ENCODE data around the gene MED13L. TPM values are rescaled to one million over a fixed set of nuclear protein-coding genes. Genes with fewer than 3 reads are reported as not detected.

The MED13L gene
- total and polyA plus RNA-seq, 2 of the 4 experiments (the other 2 are of a cell fraction), result 17.9 to 49.1 TPM

DNA sequence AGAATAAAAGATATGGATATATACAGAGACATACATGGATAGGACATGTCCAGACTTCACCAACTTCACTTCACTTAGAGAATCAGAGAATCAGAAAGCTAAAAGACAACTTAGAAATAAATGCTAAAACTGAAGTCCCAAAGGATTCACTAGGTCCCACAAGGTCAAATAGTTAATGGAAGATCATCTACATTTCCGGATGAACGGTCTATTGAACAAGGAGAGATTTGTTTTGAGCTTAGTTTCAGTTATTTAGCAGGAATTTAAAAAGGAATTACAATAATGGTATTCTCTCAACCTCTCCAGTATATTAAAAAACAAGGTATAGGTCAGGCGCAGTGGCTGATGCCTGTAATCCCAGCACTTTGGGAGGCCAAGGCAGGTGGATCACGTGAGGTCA lies 187.0 kb downstream of the MED13L start:
- no peak for DNase-seq
- Histone ChIP-seq H2AK9ac (replicated peaks; ENCODE audit: low read depth, low read length, poor library complexity) (no peak overlapping the region), H2AK5ac (ENCODE audit: low read depth, low read length) (no peak overlapping the region), H3K56ac (ENCODE audit: extremely low read depth, insufficient read depth, low read length) (no peak overlapping the region), H2BK120ac (ENCODE audit: low read depth, low read length) (no peak overlapping the region), H2BK15ac (ENCODE audit: low read depth, low read length) (no peak overlapping the region), H4K91ac (ENCODE audit: insufficient read depth, low read depth, low read length) (no peak overlapping the region), H2BK20ac (ENCODE audit: low read depth, low read length) (no peak overlapping the region), H3K27ac (ENCODE audit: insufficient read depth, low read length) (no peak overlapping the region), H4K5ac (ENCODE audit: low read depth, low read length) (no peak overlapping the region), H3K4me3 (ENCODE audit: insufficient read depth, low read depth, low read length) (no peak overlapping the region), H4K8ac (ENCODE audit: low read depth in 2 of 2, low read length in 2 of 2) (no peak overlapping the region), H3K36me3 (ENCODE audit: control insufficient read depth, insufficient read depth, low read length) (no peaks in the 10 kb centered on the region), H3K4me1 (ENCODE audit: control insufficient read depth, insufficient read depth, low read length) (peaks cover 3% of the 10 kb centered on the region), H3K23ac (ENCODE audit: low read depth, low read length) (no peak overlapping the region), H2AFZ (replicated peaks; ENCODE audit: low read length, poor library complexity) (no peak overlapping the region), H2BK5ac (ENCODE audit: low read depth, low read length, poor library complexity, severe bottlenecking) (no peak overlapping the region), H3K79me1 (ENCODE audit: low read depth in 1 of 2, low read length in 2 of 2) (peaks cover 19 to 53% of the 10 kb centered on the region in 2 experiments), H3K27me3 (ENCODE audit: control insufficient read depth, insufficient read depth, low read length) (no peaks in the 10 kb centered on the region), H4K20me1 (ENCODE audit: insufficient read depth, low read length) (peaks cover 22% of the 10 kb centered on the region), H3K9me1 (ENCODE audit: insufficient read depth, low read length) (peaks cover 10% of the 10 kb centered on the region), H3K14ac (replicated peaks; ENCODE audit: low read depth, low read length) (no peak overlapping the region), H3K9ac (ENCODE audit: low read depth, low read length) (no peak overlapping the region), H3K9me3 (ENCODE audit: control insufficient read depth, insufficient read depth, low read length) (no peaks in the 10 kb centered on the region), H3K4me2 (ENCODE audit: low read depth, low read length) (no peak overlapping the region), H3K18ac (ENCODE audit: low read depth, low read length) (no peak overlapping the region), H3K4ac (ENCODE audit: low read depth, low read length) (no peak overlapping the region)
- in situ Hi-C loops (cut with MboI; ENCODE audit: low sequenced_read_pairs) (no loop called here), intact Hi-C loops (cut with micrococcal nuclease) (no loop called here), dilution Hi-C loops (cut with HindIII; ENCODE audit: low sequenced_read_pairs, unreplicated experiment) (no loop called here)
- no CpG with 5 or more reads among the region's 4 CpGs for WGBS, 2 experiments (ENCODE audit: extremely low coverage in 2 of 2, insufficient read length in 1 of 2)
- ATAC-seq (ENCODE audit: low read depth), result no peak
- no TSS peak for BruUV-seq (replicated peaks)
- POLR2A ChIA-PET (ENCODE audit: unreplicated experiment), result no interaction called here
- TF ChIP-seq MAFK (IDR thresholded peaks at IDR 0.05; ENCODE audit: low read depth, low read length) (no peak), SMC3 (IDR thresholded peaks at IDR 0.05; ENCODE audit: low read depth, low read length) (no peak), CHD1 (IDR thresholded peaks at IDR 0.05; ENCODE audit: low read depth, low read length) (no peak), RFX5 (IDR thresholded peaks at IDR 0.05; ENCODE audit: low read depth, low read length) (no peak), MXI1 (IDR thresholded peaks at IDR 0.05; ENCODE audit: borderline replicate concordance, low read depth, low read length) (no peak), RAD21 (IDR thresholded peaks at IDR 0.05; ENCODE audit: low read length) (no peak), FOS (IDR thresholded peaks at IDR 0.05; ENCODE audit: low read depth, low read length) (no peak), MAZ (IDR thresholded peaks at IDR 0.05; ENCODE audit: borderline replicate concordance, low read depth, low read length) (no peak), CEBPB (IDR thresholded peaks at IDR 0.05; ENCODE audit: low read depth, low read length) (no peak), POLR2A (IDR thresholded peaks at IDR 0.05; ENCODE audit: low read depth, low read length) (no peak), NFE2L2 (IDR thresholded peaks at IDR 0.05; ENCODE audit: low read depth, low read length) (no peak)
- TF ChIP-seq, protein P1, sequence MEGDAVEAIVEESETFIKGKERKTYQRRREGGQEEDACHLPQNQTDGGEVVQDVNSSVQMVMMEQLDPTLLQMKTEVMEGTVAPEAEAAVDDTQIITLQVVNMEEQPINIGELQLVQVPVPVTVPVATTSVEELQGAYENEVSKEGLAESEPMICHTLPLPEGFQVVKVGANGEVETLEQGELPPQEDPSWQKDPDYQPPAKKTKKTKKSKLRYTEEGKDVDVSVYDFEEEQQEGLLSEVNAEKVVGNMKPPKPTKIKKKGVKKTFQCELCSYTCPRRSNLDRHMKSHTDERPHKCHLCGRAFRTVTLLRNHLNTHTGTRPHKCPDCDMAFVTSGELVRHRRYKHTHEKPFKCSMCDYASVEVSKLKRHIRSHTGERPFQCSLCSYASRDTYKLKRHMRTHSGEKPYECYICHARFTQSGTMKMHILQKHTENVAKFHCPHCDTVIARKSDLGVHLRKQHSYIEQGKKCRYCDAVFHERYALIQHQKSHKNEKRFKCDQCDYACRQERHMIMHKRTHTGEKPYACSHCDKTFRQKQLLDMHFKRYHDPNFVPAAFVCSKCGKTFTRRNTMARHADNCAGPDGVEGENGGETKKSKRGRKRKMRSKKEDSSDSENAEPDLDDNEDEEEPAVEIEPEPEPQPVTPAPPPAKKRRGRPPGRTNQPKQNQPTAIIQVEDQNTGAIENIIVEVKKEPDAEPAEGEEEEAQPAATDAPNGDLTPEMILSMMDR (conservative IDR thresholded peaks at IDR 0.05; ENCODE audit: low read depth, low read length), result no peak
- TF ChIP-seq, protein P2, sequence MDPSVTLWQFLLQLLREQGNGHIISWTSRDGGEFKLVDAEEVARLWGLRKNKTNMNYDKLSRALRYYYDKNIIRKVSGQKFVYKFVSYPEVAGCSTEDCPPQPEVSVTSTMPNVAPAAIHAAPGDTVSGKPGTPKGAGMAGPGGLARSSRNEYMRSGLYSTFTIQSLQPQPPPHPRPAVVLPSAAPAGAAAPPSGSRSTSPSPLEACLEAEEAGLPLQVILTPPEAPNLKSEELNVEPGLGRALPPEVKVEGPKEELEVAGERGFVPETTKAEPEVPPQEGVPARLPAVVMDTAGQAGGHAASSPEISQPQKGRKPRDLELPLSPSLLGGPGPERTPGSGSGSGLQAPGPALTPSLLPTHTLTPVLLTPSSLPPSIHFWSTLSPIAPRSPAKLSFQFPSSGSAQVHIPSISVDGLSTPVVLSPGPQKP (IDR thresholded peaks at IDR 0.05; ENCODE audit: borderline replicate concordance, low read depth, low read length), result no peak
- TF ChIP-seq, protein P3, sequence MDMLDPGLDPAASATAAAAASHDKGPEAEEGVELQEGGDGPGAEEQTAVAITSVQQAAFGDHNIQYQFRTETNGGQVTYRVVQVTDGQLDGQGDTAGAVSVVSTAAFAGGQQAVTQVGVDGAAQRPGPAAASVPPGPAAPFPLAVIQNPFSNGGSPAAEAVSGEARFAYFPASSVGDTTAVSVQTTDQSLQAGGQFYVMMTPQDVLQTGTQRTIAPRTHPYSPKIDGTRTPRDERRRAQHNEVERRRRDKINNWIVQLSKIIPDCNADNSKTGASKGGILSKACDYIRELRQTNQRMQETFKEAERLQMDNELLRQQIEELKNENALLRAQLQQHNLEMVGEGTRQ (IDR thresholded peaks at IDR 0.05; ENCODE audit: low read depth, low read length), result no peak
- CTCF ChIA-PET, result interaction anchor here (0.7 kb wide), 1 partner anchor 44 kb away, joined by 4 read pairs; no protein-coding TSS in a partner anchor
